ENCODE measurements around the gene TBL1X. TPM values are rescaled to one million over a fixed set of nuclear protein-coding genes. Genes with fewer than 3 reads are reported as not detected.

TBL1X gene
- total RNA-seq, 1 donor from 2014 or later, result 82.2 TPM

DNA sequence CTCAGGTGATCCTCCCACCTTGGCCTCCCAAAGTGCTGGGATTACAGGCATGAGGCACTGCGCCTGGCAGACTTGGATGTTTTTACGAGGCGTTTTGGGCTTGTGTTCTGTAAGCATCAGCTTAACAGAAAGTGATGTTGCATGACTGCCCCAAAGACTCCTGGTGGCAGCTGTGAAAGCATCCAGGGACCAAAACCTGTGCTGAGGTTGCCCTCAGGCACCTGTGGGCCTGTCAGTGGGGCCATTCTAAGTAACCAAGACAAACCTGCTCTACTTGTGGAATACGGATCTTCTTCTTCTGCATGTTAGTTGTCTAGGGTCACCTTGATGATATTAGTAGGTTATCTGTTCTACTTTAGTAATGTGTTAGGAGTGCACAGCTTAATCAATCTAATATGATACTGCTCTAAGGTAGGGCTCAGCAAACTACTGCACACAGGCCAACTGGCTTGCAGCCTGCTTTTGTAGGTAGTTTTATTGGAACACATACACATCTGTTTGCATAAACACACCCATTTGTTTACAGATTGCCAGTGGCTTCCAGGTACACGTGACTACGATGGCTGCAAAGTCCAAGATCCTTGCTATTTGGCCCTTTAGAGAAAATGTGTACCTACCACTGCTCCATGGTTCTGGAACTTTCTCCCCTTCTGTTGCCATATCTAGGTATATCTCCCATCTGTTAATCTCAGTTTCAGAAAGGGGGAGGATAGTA is 164.1 kb downstream of the TBL1X start:
- no peak for DNase-seq (ENCODE audit: low spot score)

DNA sequence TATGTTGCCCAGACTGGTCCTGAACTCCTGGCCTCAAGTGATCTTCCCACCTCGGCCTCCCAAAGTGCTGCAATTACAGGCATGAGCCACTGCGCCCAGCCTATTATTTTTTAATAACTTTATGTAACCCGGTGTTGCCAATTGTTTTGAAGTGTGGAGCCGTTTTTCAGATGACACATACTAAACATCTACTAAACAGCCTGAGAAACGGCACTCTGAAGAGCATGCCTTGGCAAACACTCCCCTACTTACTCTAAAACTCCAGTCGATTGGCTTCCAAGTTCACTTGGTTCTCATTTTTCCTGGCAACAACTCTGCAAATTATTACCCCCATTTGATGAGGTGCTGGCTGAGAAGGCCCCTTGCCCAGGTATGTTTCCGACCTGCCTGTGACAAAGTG is 169.7 kb downstream of the TBL1X start:
- no peak for DNase-seq (ENCODE audit: low spot score)

DNA sequence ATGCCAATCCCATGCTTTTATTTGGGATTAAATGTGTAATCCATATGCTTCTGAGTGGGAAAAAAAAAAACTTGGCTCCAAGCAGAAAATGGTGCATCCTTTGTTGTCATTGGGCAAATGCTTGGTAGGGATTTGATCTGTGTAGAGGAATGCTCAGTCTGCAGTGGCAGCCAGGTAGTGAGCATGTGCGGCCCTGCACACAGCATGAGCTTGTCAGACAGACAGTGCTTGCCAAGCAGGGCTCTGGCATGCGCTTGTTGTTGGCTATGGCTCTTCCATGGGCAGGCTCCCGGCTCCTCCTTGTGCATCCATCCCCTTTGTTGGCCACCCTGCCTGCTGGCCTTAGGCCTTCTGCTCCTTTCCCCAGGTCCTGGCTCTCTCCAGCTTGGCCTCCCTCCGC is 170.5 kb downstream of the TBL1X start:
- no peak for DNase-seq (ENCODE audit: low spot score)

GRCh38 chrX:9635803-9636202 is 170.9 kb downstream of the TBL1X start:
- no peak for DNase-seq (ENCODE audit: low spot score)

- no peak for DNase-seq (ENCODE audit: low spot score)
Measured at GRCh38 chrX:9638871-9639270, 174.0 kb downstream of the TBL1X start.

DNA sequence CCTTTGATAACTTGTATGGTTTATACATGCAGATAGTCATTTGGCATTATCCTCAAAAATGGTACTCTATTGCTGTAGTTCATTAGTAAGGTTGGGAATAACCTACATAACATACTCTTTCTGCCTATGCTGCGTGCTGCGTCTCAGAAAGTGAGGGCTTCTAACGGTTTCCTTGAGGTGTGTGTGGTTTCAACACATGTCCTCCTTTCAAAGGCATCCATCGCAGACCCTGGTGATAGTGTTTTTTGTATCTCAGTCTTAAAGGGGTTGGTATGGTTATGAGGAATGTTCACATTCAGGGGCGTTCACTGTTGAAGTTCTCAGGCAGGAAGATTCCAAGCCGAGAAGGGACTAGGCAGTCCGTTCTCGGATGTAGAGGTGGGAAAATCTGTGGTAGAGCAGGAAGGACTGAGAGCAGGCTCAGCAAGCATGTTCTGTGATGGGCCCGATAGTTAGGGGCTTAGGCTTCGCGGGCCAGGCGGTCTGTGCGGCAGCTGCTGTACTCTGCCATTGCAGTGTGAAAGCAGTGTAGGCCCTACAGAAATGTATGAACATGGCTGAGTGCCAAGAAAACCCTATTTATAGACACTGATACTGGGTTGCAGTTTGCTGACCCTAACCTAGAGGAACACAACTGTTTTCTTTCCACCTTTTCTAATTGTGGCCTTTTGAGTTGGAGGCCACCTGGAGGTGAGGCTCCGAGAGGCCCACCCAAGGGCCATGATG is 177.6 kb downstream of the TBL1X start:
- no peak for DNase-seq (ENCODE audit: low spot score)

DNA sequence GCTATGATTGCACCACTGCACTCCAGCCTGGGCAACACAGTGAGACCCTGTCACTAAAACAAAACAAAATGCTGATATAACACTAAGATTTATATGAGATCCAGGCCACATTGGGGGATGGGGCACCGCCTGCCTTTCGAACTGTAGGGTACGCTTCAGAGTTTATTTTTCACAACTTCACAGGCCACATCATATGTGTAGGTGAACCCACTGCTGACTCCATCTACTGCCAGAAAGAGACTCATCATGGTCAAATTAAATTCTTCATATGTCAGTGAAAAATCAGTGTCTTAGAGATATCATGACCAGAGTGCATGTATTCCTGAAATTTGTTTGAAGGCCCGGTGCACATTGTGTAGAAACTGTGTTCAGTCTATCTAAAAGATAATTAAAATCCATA is 178.9 kb downstream of the TBL1X start:
- DNase-seq (ENCODE audit: low spot score), result no peak

DNA sequence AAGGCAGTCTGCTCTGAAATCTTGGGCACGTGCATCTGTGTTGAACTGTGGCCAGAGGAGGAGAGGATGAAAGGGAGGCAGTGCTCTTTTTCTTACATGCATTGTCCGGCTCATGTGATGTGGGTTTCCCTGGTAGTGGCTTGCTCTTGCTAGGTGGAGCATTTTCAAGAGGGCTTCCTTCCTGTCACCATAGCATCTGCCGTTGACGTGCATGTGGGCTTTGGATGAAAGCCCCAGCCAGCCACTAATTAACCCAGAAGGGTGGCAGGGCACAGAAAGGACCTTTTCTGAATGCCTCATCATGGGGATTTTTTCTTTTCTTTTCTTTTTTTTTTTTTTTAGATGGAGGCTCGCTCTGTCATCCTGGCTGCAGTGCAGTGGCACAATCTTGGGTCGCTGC is 179.5 kb downstream of the TBL1X start:
- no peak for DNase-seq (ENCODE audit: low spot score)

DNA sequence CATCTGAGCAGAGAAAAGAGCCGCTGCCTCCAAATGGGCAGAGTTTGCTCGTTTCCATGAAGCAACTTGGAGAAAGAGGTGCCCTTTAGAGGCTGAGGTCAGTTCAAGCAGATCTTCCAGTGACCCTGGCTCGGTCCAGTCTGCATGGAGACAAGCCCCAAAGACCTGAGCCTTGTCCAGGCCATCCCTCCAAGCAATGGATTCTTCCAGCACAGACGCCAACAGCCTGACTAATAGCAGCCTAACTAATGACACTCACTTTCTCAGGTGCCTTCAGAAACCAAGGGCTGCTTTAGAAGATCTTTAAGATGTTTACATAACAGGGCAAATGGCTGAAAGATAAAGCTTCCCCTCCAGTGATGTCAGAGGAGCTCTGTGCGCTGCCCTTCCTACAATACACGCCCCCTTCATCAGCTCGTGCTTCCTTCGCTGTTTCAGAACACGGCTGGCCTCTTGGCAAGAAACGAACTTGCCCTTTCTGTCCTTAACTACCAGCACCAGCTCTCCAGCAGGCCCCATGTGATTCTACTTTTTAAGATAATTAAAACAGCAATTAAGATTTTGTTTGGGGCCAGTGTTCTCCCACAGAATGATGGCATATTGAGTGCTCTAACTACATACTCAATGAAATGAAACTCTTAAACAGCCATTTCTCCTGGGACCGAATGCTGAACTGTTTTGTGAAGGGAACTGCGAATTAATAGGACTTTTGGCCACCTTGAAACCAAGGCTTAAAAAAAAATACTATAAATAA is 181.8 kb downstream of the TBL1X start:
- DNase-seq (ENCODE audit: low spot score), result no peak

DNA sequence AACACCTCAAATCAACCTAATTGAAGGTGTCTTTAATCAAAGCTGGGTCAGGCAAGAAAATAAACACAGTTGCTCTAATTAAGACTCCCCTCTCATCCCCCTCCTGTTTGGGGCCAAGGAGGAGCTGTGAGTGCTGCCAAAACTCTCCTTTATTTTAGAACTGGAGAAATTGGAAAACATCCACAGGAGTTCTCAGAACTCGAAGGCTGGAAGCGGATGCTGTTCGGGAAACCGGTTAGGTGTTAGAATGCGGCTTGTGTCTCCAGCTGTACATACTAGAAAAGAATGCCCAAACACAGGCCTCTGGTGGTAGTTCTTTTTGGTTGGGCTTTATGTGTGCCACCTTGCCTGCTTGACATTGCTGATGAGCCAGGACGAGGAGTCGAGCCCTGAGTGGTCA is 182.6 kb downstream of the TBL1X start:
- DNase-seq (ENCODE audit: low spot score), result no peak

GRCh38 chrX:9650091-9650490 is 185.2 kb downstream of the TBL1X start:
- DNase-seq (ENCODE audit: low spot score), result no peak

GRCh38 chrX:9651737-9652136 is 186.9 kb downstream of the TBL1X start:
- DNase-seq (ENCODE audit: low spot score), result no peak

DNA sequence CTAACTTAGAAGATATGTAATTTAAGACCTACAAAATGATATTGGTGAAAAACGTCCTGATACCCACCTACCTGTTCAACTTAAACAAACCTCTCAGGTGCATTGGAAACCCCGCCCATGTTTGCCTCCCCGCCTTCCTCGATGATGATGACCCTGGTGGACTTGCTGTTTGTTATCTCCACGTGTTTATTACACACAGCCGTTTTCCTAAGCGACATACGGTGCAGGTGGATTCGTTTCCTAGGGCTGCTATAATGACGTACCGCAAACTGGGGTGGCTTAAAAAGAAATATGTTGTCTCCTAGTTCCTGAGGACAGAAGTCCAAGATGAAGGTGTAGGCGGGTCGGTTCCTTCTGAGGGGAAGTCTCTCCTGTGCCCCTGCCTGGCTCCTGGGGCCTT is 190.1 kb downstream of the TBL1X start:
- no peak for DNase-seq (ENCODE audit: low spot score)

DNA sequence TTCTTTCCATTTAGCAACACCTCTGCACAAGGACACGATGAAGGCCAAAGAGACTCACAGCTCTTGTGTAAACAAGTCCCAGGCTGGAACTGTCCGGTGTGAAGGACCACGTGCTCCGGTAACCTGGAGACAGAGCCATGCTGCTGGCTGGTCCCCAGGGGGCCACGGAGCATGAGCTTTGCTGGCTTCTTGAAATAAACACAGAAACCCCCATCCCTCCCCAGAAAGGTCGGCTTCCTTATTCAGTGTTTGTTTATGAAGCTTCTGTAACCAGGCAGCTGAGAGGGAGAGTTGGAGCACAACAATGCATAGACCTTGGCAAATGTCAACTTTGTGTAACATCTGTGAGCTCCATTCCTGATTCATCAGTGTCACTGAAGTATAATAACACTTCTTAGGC is 191.4 kb downstream of the TBL1X start:
- DNase-seq (ENCODE audit: low spot score), result no peak

- no peak for DNase-seq (ENCODE audit: low spot score)
Measured at GRCh38 chrX:9656871-9657270, 192.0 kb downstream of the TBL1X start.

- no peak for DNase-seq (ENCODE audit: low spot score)
Measured at GRCh38 chrX:9657590-9658256, 192.9 kb downstream of the TBL1X start.

DNA sequence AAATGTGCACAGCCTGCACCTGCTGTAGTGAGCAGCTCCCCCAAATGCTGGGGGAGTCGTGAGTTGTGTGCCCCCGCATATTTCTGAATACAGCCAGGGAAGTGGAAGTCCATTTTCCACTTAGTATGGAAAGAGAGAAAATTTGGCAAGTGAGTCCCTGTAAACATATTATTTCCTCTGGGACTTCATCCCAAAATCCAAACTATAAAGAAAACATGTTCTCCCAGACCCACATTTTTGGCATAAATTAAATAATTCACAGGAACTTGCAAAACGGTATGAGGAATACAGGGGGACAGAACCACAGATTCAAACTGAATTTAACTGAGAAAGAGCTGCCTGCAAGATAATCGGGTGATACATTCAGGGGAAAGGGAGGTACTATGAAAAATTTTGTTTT is 193.6 kb downstream of the TBL1X start:
- DNase-seq (ENCODE audit: low spot score), result no peak

- DNase-seq (ENCODE audit: low spot score), result no peak
Measured at GRCh38 chrX:9659571-9660195, 194.8 kb downstream of the TBL1X start.

- DNase-seq (ENCODE audit: low spot score), result no peak
Measured at GRCh38 chrX:9662148-9662547, 197.3 kb downstream of the TBL1X start.

DNA sequence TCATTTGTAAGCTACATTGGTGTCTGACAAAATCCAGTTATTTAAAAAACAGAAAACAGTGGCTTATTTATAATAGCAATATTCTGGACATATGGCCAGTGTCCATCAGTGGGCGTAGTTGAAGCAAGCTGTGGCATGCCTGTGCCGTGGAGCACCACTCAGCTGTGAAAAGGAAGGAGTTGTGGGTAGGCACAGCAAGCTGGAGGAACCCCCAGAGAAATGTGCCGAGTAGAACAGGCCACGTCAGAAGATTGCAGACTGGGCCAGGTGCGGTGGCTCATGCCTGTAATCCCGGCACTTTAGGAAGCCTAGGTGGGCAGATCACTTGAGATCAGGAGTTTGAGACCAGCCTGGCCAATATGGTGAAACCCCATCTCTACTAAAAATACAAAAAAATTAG is 198.4 kb downstream of the TBL1X start:
- no peak for DNase-seq (ENCODE audit: low spot score)

- no peak for DNase-seq (ENCODE audit: low spot score)
Measured at GRCh38 chrX:9664224-9664623, 199.4 kb downstream of the TBL1X start.

- DNase-seq (ENCODE audit: low spot score), result no peak
Measured at GRCh38 chrX:9665113-9665512, 200.3 kb downstream of the TBL1X start.

All from ureter (tissue), 1 donor.